NCI-H187 (cell line): Measurements from ENCODE around the gene APOL3.
"Not testable (repeated sequence)": the region's sequence is repeated elsewhere in the genome, so short reads cannot be mapped to it uniquely, and the experiment has no call there.

Source experiments
- DNase-seq, 2 experiments: peaks; one replicate each; lab custom pipeline; 2025; lab: John Stamatoyannopoulos, UW

APOL3 gene

GRCh38 chr22:36192542-36192941, 32.0 kb upstream of the APOL3 start:
- no peak for DNase-seq

GRCh38 chr22:36191106-36191836, 30.7 kb upstream of the APOL3 start:
- no peak for DNase-seq

DNA sequence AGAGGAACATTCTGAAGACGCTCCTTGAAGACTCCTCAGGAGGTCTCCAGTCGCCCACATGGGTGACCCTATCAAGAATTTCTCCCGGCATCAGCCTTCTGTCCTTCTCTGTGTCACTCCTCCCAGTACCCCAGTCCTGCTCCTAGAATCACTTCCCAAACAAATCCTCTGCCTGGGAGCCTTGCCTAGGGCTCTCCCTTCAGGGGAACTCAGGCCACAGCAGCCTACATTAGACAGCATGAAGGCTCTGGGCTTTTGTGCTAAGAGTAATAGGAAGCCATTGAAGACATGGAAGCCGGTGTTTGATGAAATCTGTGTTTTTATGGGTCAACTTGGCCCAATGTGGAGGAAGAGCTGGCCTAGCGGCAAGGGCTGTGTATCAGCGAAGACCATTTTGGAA, 27.3 kb upstream of the APOL3 start:
- DNase-seq = not testable (repeated sequence)

- DNase-seq = no peak
Observed at GRCh38 chr22:36185828-36186624, 25.5 kb upstream of the APOL3 start.

DNA sequence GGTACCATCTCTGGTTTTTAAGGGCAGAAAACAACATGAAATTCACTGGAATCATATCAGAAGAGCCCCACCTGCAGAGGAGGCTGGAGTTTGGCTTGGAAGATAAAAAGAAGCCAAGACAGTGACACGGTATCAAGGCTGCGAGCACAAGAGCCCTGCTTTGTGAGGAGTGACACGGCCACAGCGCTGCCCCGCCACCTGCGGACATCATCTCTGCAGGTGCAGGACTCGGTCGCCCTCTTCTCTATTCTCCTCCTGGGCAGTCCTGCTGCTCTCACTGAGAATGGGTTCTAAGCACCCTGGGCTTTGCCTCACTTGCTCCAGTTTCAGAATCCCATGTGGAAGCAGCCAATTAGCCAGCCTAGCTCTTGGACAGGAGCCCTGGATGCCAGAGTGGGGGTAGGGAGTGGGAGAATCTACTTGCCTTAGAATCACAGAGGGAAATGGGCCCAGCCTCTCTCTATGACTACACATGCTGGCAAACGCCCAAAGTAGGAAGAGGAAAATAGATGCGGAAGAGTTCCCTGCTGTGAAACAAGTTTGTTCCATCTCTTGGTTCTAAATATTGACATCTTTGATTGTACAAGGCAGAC, 24.0 kb upstream of the APOL3 start:
- DNase-seq = no peak

DNA sequence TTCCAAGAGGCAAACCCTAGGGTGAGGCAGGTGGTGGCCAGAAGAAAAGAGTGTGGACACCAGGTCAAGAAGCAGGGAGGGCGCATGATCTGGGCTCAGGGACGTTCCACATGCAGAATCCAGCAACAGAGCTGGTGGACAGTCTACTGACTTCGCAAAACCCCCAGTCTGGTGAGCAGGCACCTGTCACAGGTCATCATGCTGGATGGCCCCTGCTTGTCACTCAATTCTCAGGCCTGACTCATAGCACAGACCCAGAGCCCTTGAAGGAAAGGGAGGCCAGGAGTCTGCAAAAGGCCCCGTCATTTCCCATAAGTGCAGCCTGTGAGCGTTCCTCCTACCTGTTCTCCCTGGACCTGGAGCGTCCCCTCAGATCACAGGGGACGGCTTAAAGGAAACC, 22.9 kb upstream of the APOL3 start:
- DNase-seq = no peak

DNA sequence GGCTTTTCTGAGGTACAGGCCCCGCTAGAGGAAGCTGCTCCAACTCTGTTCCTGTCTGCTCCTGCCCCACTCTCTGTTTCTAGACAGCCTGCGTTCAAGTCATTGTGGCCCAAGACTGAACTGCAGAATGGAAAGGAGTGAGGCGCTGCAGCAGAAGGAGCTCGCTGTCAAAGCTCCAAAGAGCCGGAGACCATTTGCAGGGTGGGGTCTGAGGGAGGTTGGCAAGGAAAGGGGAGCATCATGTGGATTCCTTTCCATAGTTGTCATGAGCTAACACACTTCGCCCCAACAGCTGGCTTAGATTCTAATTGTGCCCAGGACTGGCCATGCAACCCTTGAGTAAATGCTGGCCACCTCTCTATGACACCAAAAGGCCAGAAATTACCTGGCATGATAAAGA, 22.3 kb upstream of the APOL3 start:
- no peak for DNase-seq

DNA sequence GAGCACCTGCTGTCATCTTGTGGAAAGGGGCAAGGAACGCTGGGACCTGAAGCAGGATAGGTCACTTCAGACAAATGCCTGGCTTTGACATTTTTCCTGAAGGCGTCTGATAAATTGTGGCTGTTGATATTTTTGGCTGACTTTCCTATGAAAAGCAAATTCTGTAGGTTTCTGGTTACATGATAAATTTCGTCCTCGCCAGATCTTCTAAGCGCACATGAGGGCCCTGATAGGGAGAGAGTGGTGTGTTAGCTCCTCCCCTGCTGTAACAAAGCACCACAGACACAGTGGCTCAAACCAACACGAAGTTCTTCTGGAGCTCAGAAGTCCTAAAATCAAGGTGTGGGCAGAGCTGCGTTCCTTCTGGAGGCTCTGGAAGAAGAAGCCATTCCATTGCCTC, 21.5 kb upstream of the APOL3 start:
- DNase-seq = no peak

DNA sequence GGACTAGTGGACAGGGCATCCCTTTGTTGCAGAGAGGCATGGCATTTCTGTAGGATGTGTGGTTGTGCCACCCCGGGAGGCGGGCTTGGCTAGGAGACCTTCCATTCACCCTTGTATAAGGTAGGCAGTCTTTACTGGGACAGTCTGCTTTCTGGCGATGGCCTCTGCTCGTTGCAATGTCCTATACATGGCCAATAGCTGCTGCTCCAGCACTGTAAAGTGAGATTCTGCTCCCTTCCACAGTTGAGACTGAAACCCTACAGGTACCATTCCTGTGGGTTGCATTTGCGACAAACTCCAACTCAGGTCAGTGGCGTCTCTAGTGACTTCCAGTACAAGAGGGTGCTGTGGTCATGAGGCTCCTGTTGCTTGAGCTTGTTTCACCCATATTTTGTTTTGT, 20.4 kb upstream of the APOL3 start:
- DNase-seq = no peak

GRCh38 chr22:36180038-36180880, 19.7 kb upstream of the APOL3 start:
- peak in 1 of 2 experiments; percentile 4 for DNase-seq

DNA sequence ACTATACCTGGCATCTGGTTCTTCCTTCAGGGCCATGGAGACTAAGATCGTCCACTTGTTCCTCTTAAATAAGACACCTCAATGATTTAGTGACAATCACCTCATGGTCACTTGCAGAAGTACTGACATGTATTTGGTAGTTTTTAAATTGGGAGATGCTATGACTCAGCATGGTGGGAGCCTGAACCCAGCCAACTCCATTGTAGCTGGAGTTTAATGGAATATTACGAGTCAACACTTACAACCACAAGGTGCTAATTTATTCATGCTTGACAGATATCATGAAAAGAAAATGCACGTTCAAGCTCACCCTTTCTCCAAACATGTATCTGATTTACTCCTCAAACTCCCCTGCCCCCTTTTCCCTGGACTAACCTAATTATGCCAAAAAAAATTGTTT, 16.6 kb upstream of the APOL3 start:
- DNase-seq = no peak

DNA sequence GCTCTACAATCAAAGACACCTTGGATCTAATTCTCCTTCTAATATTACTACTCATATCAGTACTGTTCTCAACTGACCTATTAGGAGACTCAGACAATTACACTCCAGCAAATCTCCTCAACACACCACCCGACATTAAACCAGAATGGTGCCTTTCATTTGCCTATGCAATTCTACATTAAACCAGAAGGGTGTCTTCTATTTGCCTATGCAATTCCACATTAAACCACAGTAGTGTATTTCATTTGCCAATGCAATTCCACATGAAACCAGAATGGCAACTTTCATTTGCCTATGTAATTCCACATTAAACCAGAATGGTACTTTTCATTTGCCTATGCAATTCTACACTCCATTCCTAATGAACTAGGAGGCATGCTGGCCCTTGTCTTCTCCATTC, 15.3 kb upstream of the APOL3 start:
- DNase-seq = no peak

GRCh38 chr22:36171941-36172340, 11.4 kb upstream of the APOL3 start:
- DNase-seq = no peak

DNA sequence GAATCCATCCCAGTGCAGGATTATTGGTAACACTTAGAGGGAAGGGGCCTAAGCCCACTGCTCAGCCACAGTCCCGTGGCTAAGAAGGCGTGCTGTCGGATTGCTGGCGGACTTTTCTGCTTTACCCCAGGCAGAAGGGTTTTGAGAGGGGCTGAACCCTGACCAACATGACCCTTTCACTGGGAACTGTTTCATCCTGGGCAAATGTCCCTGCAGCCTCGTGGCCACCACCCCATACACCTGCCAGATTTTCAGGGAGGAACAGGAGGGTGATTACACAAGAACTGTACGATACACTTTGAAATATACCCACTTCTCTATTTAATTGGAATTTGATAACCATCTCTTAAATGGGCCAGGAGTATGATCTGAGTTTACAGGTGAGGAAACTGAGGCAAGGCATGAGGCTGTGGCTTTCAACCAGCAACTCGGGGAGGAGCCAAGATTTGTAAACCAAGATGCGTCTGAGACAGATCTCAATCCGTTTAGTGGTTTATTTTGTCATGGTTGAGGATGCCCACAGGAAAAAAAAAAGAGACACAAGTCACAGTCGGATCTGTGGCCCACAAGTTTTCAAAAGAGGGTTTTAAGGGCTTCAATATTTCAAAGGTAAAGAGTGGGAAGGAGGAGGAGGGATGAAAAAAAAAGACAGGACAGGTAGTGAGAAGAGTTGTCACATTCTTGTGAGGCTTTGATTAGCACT, 6.1 kb upstream of the APOL3 start:
- no peak for DNase-seq

- DNase-seq = no peak
Observed at GRCh38 chr22:36166086-36166485, 5.5 kb upstream of the APOL3 start.

- DNase-seq = no peak
Observed at GRCh38 chr22:36165141-36165540, 4.6 kb upstream of the APOL3 start.

DNA sequence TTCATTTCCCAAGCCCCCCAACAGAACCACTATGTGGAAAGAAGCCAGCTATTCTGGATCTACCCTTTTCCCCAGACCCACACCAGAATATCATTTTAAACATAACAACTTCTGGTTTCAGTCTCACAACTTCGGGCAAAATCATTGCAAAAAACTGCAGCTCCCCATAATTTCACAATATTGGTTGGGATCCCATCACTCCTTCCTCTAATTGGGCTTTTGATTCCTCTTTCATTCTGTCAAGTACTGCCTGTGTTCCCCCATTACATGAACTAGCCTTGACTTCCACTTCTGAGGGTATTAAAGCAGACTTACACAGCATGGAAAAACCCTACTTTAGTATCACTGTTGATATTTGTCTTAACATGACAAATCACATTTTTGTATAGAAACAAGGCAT, 4.1 kb upstream of the APOL3 start:
- no peak for DNase-seq

- no peak for DNase-seq
Observed at GRCh38 chr22:36163497-36163896, 2.9 kb upstream of the APOL3 start.

DNA sequence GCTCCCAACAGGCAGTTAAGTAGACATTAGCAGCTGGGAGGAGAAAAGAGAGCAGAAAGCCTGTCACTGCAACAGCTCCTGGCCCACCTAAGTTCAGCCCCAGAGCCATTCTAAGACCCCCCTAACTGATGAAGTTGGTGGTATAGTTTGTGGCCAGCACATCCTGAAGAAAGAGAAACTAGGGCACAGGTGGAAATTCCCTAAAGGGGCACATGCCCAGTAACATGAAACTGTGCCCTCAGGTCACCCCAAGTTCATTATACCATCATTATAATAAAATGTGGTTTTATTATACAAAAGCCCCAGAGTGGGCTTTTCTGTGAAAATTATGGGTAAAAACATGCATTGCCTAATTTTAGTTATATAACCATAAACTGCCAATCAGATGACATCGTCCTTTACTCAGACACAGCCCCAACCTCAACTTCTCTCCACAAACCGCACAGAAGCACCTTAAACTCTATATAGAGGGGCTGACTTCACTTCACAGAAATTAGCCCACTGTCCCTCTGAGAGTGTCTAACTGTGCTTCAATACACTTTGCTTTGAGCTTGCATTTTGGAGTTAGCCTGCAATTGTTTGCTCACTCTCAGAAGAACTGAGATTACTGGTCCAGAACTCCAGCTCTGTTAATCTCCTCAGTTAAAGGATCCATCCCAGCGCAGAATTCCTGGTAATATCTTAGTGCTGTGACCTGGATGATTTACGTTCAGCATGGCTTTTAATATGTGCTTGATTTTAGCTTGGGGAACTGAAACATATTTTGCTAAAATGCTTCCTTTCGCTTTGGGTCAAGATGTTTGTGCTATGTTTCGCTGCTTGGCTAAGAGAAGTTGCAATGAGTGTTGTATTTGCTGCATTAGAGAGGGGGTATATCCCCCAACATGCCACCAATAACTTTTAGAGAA, 1.8 kb upstream of the APOL3 start:
- no peak for DNase-seq

GRCh38 chr22:36161793-36162126, 1.2 kb upstream of the APOL3 start:
- DNase-seq = not testable (repeated sequence)
